H1 (cell line): Measurements from ENCODE around the gene HEBP1. TPM values are rescaled to one million over a fixed set of nuclear protein-coding genes. Genes with fewer than 3 reads are reported as not detected.

Source experiments
- CTCF ChIA-PET: fragments of 300-600 bp; sonication (Branson Sonifier 250); formaldehyde crosslinking; loops from one replicate; lab custom pipeline; 2021; ENCODE audit not compliant: partially characterized antibody; lab: Charles Lee
- POLR2A ChIA-PET: fragments of 300-600 bp; sonication (Branson Sonifier 250); formaldehyde crosslinking; loops from one replicate; lab custom pipeline; 2021; ENCODE audit warnings: inconsistent platforms; ENCODE audit not compliant: partially characterized antibody; lab: Charles Lee
- DNase-seq, 2 experiments: peaks; one replicate each; pipeline versions ENCODE4 v3.0.0 to v3.0.0-alpha.2; 2010 to 2022; ENCODE audit warnings: low spot score in 2 of 2, low read depth in 1 of 2, mixed read lengths in 1 of 2
- FAIRE-seq: peaks from 2 replicates; lab custom pipeline; 2011; peaks lifted over from hg19 to GRCh38; lab: Jason Lieb, UNC
- H2AFZ ChIP-seq: 2 replicates; pipeline ENCODE4 v1.8.1; 2012; ENCODE audit warnings: low read length, inconsistent platforms
- H2AK5ac ChIP-seq: 2 replicates; pipeline ENCODE4 v1.6.1; 2013; ENCODE audit warnings: low read depth, low read length
- H2BK120ac ChIP-seq: replicated peaks from 2 replicates; pipeline ENCODE3; 2013; ENCODE audit warnings: low read depth, low read length, inconsistent platforms
- H2BK12ac ChIP-seq: 2 replicates; pipeline ENCODE4 v1.6.1; 2013; ENCODE audit warnings: low read depth, low read length
- H2BK15ac ChIP-seq: 2 replicates; pipeline ENCODE4 v1.6.1; 2013; ENCODE audit warnings: low read length
- H2BK20ac ChIP-seq: 2 replicates; pipeline ENCODE4 v1.6.1; 2013; ENCODE audit warnings: low read length
- H2BK5ac ChIP-seq: 2 replicates; pipeline ENCODE4 v1.6.1; 2013; ENCODE audit warnings: low read depth, low read length
- H3K14ac ChIP-seq: 2 replicates; pipeline ENCODE4 v1.6.1; 2013; ENCODE audit warnings: inconsistent platforms; ENCODE audit not compliant: insufficient read length
- H3K18ac ChIP-seq: 2 replicates; pipeline ENCODE4 v1.6.1; 2013; ENCODE audit warnings: low read length; ENCODE audit errors: extremely low read depth
- H3K23ac ChIP-seq: 2 replicates; pipeline ENCODE4 v1.6.1; 2013; ENCODE audit warnings: inconsistent platforms; ENCODE audit not compliant: insufficient read length
- H3K23me2 ChIP-seq: 2 replicates; pipeline ENCODE4 v1.6.1; 2013; ENCODE audit warnings: low read depth, low read length
- H3K27ac ChIP-seq: 2 replicates; pipeline ENCODE4 v1.6.1; 2011; ENCODE audit warnings: low read depth, low read length, inconsistent platforms
- H3K27me3 ChIP-seq, 4 experiments: replicated peaks in 1 of 4; 1 replicate in 1 of 4; 2 replicates in 3 of 4; pipeline versions ENCODE4 v1.6.1 to v1.8.1; 2011 to 2013; ENCODE audit warnings: low read length in 3 of 4, mild to moderate bottlenecking in 3 of 4, inconsistent platforms in 2 of 4, mixed read lengths in 2 of 4, moderate library complexity in 1 of 4; ENCODE audit not compliant: control insufficient read depth in 3 of 4, insufficient read depth in 3 of 4; ENCODE audit errors: extremely low read depth in 1 of 4
- H3K36me3 ChIP-seq, 4 experiments: 2 replicates each; pipeline versions ENCODE4 v1.6.1 to v1.8.1; 2011 to 2013; ENCODE audit warnings: mild to moderate bottlenecking in 4 of 4, low read length in 3 of 4, moderate library complexity in 2 of 4, control low read depth in 1 of 4, inconsistent platforms in 1 of 4; ENCODE audit not compliant: insufficient read depth in 4 of 4, control insufficient read depth in 2 of 4
- H3K4ac ChIP-seq: replicated peaks from 2 replicates; pipeline ENCODE3; 2013; ENCODE audit warnings: low read length, low read depth, mixed read lengths, inconsistent platforms; ENCODE audit not compliant: insufficient read length
- H3K4me1 ChIP-seq, 4 experiments: replicated peaks in 1 of 4; 1 replicate in 1 of 4; 2 replicates in 3 of 4; pipeline versions ENCODE4 v1.6.1 to v1.8.1; 2011 to 2013; ENCODE audit warnings: low read length in 3 of 4, inconsistent platforms in 2 of 4, mixed read lengths in 1 of 4; ENCODE audit not compliant: insufficient read depth in 4 of 4, control insufficient read depth in 3 of 4
- H3K4me2 ChIP-seq, 2 experiments: 2 replicates each; pipeline versions ENCODE4 v1.6.1 to v1.8.1; 2011 to 2013; ENCODE audit warnings: low read depth in 2 of 2, low read length in 2 of 2, control low read depth in 1 of 2, inconsistent platforms in 1 of 2, mild to moderate bottlenecking in 1 of 2; ENCODE audit not compliant: insufficient read depth in 1 of 2
- H3K4me3 ChIP-seq, 4 experiments: fragments of 200-600, 300-600 bp in 1 of 4; sonication (generic), shearing (Covaris generic), sonication (Bioruptor Twin) in 1 of 4; 2 replicates each; pipeline versions ENCODE4 v1.5.1 to v1.8.1; 2011 to 2016; ENCODE audit warnings: low read length in 4 of 4, low read depth in 3 of 4, control low read depth in 2 of 4, inconsistent platforms in 2 of 4, mild to moderate bottlenecking in 2 of 4, mixed read lengths in 1 of 4, moderate library complexity in 1 of 4; ENCODE audit not compliant: insufficient read depth in 2 of 4; ENCODE audit errors: extremely low read depth in 1 of 4
- H3K56ac ChIP-seq: replicated peaks from 2 replicates; pipeline ENCODE3; 2013; ENCODE audit warnings: low read depth, mild to moderate bottlenecking, mixed read lengths, low read length, inconsistent platforms; ENCODE audit not compliant: insufficient read length
- H3K79me1 ChIP-seq: 2 replicates; pipeline ENCODE4 v1.6.1; 2013; ENCODE audit warnings: low read depth, low read length, control low read depth
- H3K79me2 ChIP-seq, 2 experiments: 2 replicates each; pipeline versions ENCODE4 v1.6.1 to v1.8.1; 2012 to 2013; ENCODE audit warnings: low read length in 2 of 2, mild to moderate bottlenecking in 2 of 2, inconsistent platforms in 1 of 2; ENCODE audit not compliant: insufficient read depth in 2 of 2, control insufficient read depth in 1 of 2
- H3K9ac ChIP-seq, 4 experiments: replicated peaks in 1 of 4; 1 replicate in 1 of 4; 2 replicates in 3 of 4; pipeline versions ENCODE4 v1.6.1 to v1.8.1; 2011 to 2013; ENCODE audit warnings: low read depth in 3 of 4, low read length in 3 of 4, control low read depth in 2 of 4, mild to moderate bottlenecking in 2 of 4, moderate library complexity in 2 of 4, inconsistent platforms in 1 of 4; ENCODE audit errors: extremely low read depth in 1 of 4
- H3K9me3 ChIP-seq, 2 experiments: 2 replicates each; pipeline versions ENCODE4 v1.6.1 to v1.8.1; 2012 to 2013; ENCODE audit warnings: mild to moderate bottlenecking in 2 of 2, moderate library complexity in 2 of 2, control low read depth in 1 of 2, inconsistent platforms in 1 of 2, low read depth in 1 of 2, low read length in 1 of 2, mixed read lengths in 1 of 2; ENCODE audit not compliant: insufficient read depth in 2 of 2
- H4K20me1 ChIP-seq, 2 experiments: replicated peaks in 1 of 2; 2 replicates each; pipeline versions ENCODE3 to v1.8.1; 2011 to 2013; ENCODE audit warnings: inconsistent platforms in 2 of 2, low read length in 2 of 2, mild to moderate bottlenecking in 1 of 2; ENCODE audit not compliant: insufficient read depth in 2 of 2, control insufficient read depth in 1 of 2
- H4K5ac ChIP-seq: 2 replicates; pipeline ENCODE4 v1.6.1; 2013; ENCODE audit warnings: low read length, low read depth, mixed read lengths, inconsistent platforms; ENCODE audit not compliant: insufficient read length
- H4K8ac ChIP-seq: 2 replicates; pipeline ENCODE4 v1.8.0; 2013; ENCODE audit warnings: mild to moderate bottlenecking, moderate library complexity, low read length, inconsistent platforms; ENCODE audit not compliant: insufficient read depth; ENCODE audit errors: extremely low read depth
- H4K91ac ChIP-seq: replicated peaks from 2 replicates; pipeline ENCODE3; 2013; ENCODE audit warnings: low read length, mixed read lengths, inconsistent platforms; ENCODE audit not compliant: insufficient read length
- CEBPB ChIP-seq: IDR thresholded peaks from 2 replicates; pipeline ENCODE4 v1.6.1; 2012; ENCODE audit warnings: low read depth, low read length
- CREB1 ChIP-seq: IDR thresholded peaks from 2 replicates; pipeline ENCODE4 v1.6.1; 2012; ENCODE audit warnings: inconsistent platforms
- KDM4A ChIP-seq: IDR thresholded peaks from one replicate; pipeline ENCODE4 v1.7.1; 2012; ENCODE audit warnings: low read depth, mild to moderate bottlenecking, moderate library complexity, low read length, inconsistent platforms; ENCODE audit not compliant: severe bottlenecking
- NRF1 ChIP-seq: IDR thresholded peaks from 2 replicates; pipeline ENCODE4 v1.6.1; 2011; ENCODE audit warnings: mild to moderate bottlenecking, low read depth, low read length, improper control_type of control experiment
- SAP30 ChIP-seq: fragments of 300-600 bp; sonication (generic); IDR thresholded peaks from 2 replicates; pipeline ENCODE4 v1.7.1; 2012; ENCODE audit warnings: low read length, moderate library complexity, mild to moderate bottlenecking, inconsistent platforms; ENCODE audit not compliant: insufficient read depth, insufficient replicate concordance
- SIX5 ChIP-seq: IDR thresholded peaks from 2 replicates; pipeline ENCODE4 v1.6.1; 2011; ENCODE audit warnings: mild to moderate bottlenecking, low read depth, low read length
- TBP ChIP-seq: IDR thresholded peaks from 2 replicates; pipeline ENCODE4 v1.6.1; 2011; ENCODE audit warnings: low read depth, low read length, improper control_type of control experiment
- WGBS, 2 experiments: shearing (Covaris generic) in 1 of 2; methylation state at CpG; one replicate each; pipeline versions ENCODE4 v1.1.6 to v1.1.7; 2013 to 2015; ENCODE audit warnings: low lambda C conversion rate in 2 of 2, mixed read lengths in 2 of 2, inconsistent platforms in 1 of 2, low coverage in 1 of 2, missing lambda C conversion rate in 1 of 2; ENCODE audit not compliant: insufficient replicate concordance in 2 of 2, insufficient coverage in 1 of 2, insufficient read length in 1 of 2; ENCODE audit errors: extremely low coverage in 1 of 2, missing lambda C conversion rate in 1 of 2; 5-methylcytosine and 5-hydroxymethylcytosine counted together
- polyA plus RNA-seq, 7 experiments: library from polyadenylated mRNA; depleted of rRNA in 3 of 7; stranded (reverse) in 5 of 7; unstranded in 2 of 7; fragments of >200 nt in 5 of 7; fragments of 200-250 nt in 2 of 7; gene quantifications; 1 replicate in 5 of 7; 2 replicates in 1 of 7; 4 replicates in 1 of 7; pipeline versions ENCODE4 v1.2.1 to v1.2.3, GENCODE V29; 2011 to 2013; ENCODE audit warnings: missing spikeins in 2 of 7, mixed read lengths in 2 of 7
- total RNA-seq: library from RNA; stranded (reverse); fragmentation: NEBNext Ultra II Directional; extraction: Animal tissue kit (Norgen Biotek cat#: 25700); gene quantifications from 2 replicates; pipeline ENCODE4 v1.2.1, GENCODE V29; 2021
- TF ChIP-seq, protein P1 (sequence below): IDR thresholded peaks from 2 replicates; pipeline ENCODE4 v1.6.1; 2012; ENCODE audit warnings: inconsistent platforms
- TF ChIP-seq, protein P2 (sequence below): IDR thresholded peaks from 2 replicates; pipeline ENCODE4 v1.6.1; 2012; ENCODE audit warnings: inconsistent platforms
- TF ChIP-seq, protein P3 (sequence below): IDR thresholded peaks from 2 replicates; pipeline ENCODE4 v1.6.1; 2011; ENCODE audit warnings: low read length, improper control_type of control experiment
- TF ChIP-seq, protein P4 (sequence below): IDR thresholded peaks from 2 replicates; pipeline ENCODE4 v1.6.1; 2011; ENCODE audit warnings: low read depth, mild to moderate bottlenecking, low read length; ENCODE audit not compliant: insufficient read depth

Gene HEBP1
- total and polyA plus RNA-seq, 2 of the 8 experiments (the other 6 are each of a cell fraction or from before 2014, with no cell fraction given), result 30.8 to 56.1 TPM

DNA sequence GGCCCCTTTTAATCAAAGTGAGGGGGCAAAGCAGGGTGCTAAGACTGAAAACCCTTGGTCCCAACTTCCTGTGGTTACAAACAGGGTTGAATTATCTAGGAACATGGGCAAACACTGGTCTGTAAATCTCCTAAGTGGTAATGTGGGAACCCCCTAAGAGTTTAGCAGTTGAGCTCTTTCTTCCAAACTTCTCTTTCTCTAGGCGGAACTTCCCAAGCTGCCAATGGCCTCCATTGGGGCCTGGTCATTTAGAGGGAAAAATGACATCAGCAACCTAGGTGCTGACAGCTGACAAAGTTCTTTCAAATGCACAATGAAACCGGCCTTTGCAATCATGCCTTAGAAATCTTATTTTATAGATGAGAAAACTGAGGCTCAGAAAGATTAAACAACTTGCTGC, 17.7 kb downstream of the HEBP1 start:
- Histone ChIP-seq H3K14ac (no peak overlapping the region), H2BK5ac (no peak overlapping the region), H3K4me2 (no peak overlapping the region), H3K23ac (no peak overlapping the region), H2BK12ac (no peak overlapping the region), H3K18ac (no peak overlapping the region), H3K79me2 (no peaks in the 10 kb centered on the region; a peak in 1 of 4 replicates), H3K9me3 (no peaks in the 10 kb centered on the region), H3K56ac (no peak overlapping the region), H3K23me2 (no peaks in the 10 kb centered on the region), H3K27me3 (no peaks in the 10 kb centered on the region), H2AFZ (no peak overlapping the region), H4K5ac (no peak overlapping the region), H2BK120ac (no peak overlapping the region), H3K4ac (no peak overlapping the region), H3K4me3 (no peak overlapping the region), H2AK5ac (no peak overlapping the region), H3K4me1 (peaks cover 0 to 7% (median 2%) of the 10 kb centered on the region in 4 experiments; a peak in 3 of 7 replicates), H2BK15ac (no peak overlapping the region), H4K8ac (no peak overlapping the region), H4K20me1 (peaks cover 0 to 2% of the 10 kb centered on the region in 2 experiments), H3K36me3 (peaks cover 3 to 31% (median 23%) of the 10 kb centered on the region in 4 experiments; a peak in 7 of 8 replicates), H2BK20ac (no peak overlapping the region), H3K9ac (no peak overlapping the region), H4K91ac (no peak overlapping the region), H3K79me1 (peaks cover 2% of the 10 kb centered on the region; the same call in 1 of the 2 replicates), H3K27ac (no peak overlapping the region)
- 100% methylated on average over 2 of the region's 2 CpGs; no CpG with 5 or more reads in 1 of the 2 experiments for WGBS, 2 experiments
- POLR2A ChIA-PET, result no interaction called here
- FAIRE-seq (no peak), DNase-seq (no peak)
- CTCF ChIA-PET, result interaction anchor here (0.8 to 9.5 kb wide), 24 partner anchors 7 to 274 kb away, joined by 3 to 118 read pairs (median 4); partner anchors contain the start of genes FAM234B and GPRC5D
- TF ChIP-seq CREB1 (no peak), SAP30 (no peak), TBP (no peak), KDM4A (no peak), SIX5 (no peak), CEBPB (no peak), NRF1 (no peak)
- TF ChIP-seq, protein P1, sequence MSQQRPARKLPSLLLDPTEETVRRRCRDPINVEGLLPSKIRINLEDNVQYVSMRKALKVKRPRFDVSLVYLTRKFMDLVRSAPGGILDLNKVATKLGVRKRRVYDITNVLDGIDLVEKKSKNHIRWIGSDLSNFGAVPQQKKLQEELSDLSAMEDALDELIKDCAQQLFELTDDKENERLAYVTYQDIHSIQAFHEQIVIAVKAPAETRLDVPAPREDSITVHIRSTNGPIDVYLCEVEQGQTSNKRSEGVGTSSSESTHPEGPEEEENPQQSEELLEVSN, result no peak
- TF ChIP-seq, protein P2, sequence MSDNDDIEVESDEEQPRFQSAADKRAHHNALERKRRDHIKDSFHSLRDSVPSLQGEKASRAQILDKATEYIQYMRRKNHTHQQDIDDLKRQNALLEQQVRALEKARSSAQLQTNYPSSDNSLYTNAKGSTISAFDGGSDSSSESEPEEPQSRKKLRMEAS, result no peak
- TF ChIP-seq, protein P3, sequence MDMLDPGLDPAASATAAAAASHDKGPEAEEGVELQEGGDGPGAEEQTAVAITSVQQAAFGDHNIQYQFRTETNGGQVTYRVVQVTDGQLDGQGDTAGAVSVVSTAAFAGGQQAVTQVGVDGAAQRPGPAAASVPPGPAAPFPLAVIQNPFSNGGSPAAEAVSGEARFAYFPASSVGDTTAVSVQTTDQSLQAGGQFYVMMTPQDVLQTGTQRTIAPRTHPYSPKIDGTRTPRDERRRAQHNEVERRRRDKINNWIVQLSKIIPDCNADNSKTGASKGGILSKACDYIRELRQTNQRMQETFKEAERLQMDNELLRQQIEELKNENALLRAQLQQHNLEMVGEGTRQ, result no peak
- TF ChIP-seq, protein P4, sequence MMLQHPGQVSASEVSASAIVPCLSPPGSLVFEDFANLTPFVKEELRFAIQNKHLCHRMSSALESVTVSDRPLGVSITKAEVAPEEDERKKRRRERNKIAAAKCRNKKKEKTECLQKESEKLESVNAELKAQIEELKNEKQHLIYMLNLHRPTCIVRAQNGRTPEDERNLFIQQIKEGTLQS, result no peak
